MV-4-11 (cell line): ENCODE results near the gene XIRP2.
"Not testable (repeated sequence)": the region's sequence is repeated elsewhere in the genome, so short reads cannot be mapped to it uniquely, and the experiment has no call there.

Source experiments
- DNase-seq: peaks from one replicate; lab custom pipeline; 2025; lab: John Stamatoyannopoulos, UW

Gene XIRP2

GRCh38 chr2:167196461-167197252 is 308.4 kb downstream of the XIRP2 start:
- DNase-seq, result peak; percentile 93

- DNase-seq, result no peak
These were observed 309.7 kb downstream of the XIRP2 start for GRCh38 chr2:167198009-167198408.

GRCh38 chr2:167198576-167198975 is 310.3 kb downstream of the XIRP2 start:
- no peak for DNase-seq

GRCh38 chr2:167200019-167200418 is 311.7 kb downstream of the XIRP2 start:
- DNase-seq, result no peak

GRCh38 chr2:167209784-167210183 is 321.5 kb downstream of the XIRP2 start:
- DNase-seq, result peak; percentile 19

GRCh38 chr2:167212014-167212648 is 323.9 kb downstream of the XIRP2 start:
- peak; percentile 50 for DNase-seq

GRCh38 chr2:167215595-167215994 is 327.3 kb downstream of the XIRP2 start:
- DNase-seq, result no peak

GRCh38 chr2:167237478-167237877 is 349.2 kb downstream of the XIRP2 start:
- DNase-seq, result no peak

- no peak for DNase-seq
These were observed 352.4 kb downstream of the XIRP2 start for GRCh38 chr2:167240671-167241070.

- peak; percentile 77 for DNase-seq
These were observed 360.9 kb downstream of the XIRP2 start for GRCh38 chr2:167249197-167249596.

GRCh38 chr2:167253025-167253424 is 364.7 kb downstream of the XIRP2 start:
- DNase-seq, result no peak

GRCh38 chr2:167254721-167255120 is 366.4 kb downstream of the XIRP2 start:
- DNase-seq, result no peak

GRCh38 chr2:167258712-167259111 is 370.4 kb downstream of the XIRP2 start:
- DNase-seq, result no peak

- no peak for DNase-seq
These were observed 376.1 kb downstream of the XIRP2 start for GRCh38 chr2:167264380-167264779.

GRCh38 chr2:167265004-167265403 is 376.7 kb downstream of the XIRP2 start:
- DNase-seq, result no peak

GRCh38 chr2:167265722-167266121 is 377.4 kb downstream of the XIRP2 start:
- no peak for DNase-seq

GRCh38 chr2:167268245-167268644 is 380.0 kb downstream of the XIRP2 start:
- DNase-seq, result not testable (repeated sequence)

GRCh38 chr2:167271932-167272331 is 383.7 kb downstream of the XIRP2 start:
- DNase-seq, result no peak

- no peak for DNase-seq
These were observed 386.8 kb downstream of the XIRP2 start for GRCh38 chr2:167275046-167275445.

GRCh38 chr2:167279810-167280209 is 391.5 kb downstream of the XIRP2 start:
- DNase-seq, result no peak

GRCh38 chr2:167287212-167287611 is 398.9 kb downstream of the XIRP2 start:
- DNase-seq, result no peak

GRCh38 chr2:167289651-167290410 is 401.6 kb downstream of the XIRP2 start:
- peak; percentile 40 for DNase-seq
